Activated CD4-positive, alpha-beta T cell treated with anti-CD3 and anti-CD28 coated beads for 48 hours (primary cell): Measurements from ENCODE around the gene ADAM12.
A peak's percentile ranks its signal among the peaks of the same experiment; 100 is the strongest.
"Not testable (repeated sequence)": the region's sequence is repeated elsewhere in the genome, so short reads cannot be mapped to it uniquely, and the experiment has no call there.

Source experiments
- DNase-seq: peaks from one replicate; pipeline ENCODE4 v3.0.0-alpha.2; 2020

Gene ADAM12

DNA sequence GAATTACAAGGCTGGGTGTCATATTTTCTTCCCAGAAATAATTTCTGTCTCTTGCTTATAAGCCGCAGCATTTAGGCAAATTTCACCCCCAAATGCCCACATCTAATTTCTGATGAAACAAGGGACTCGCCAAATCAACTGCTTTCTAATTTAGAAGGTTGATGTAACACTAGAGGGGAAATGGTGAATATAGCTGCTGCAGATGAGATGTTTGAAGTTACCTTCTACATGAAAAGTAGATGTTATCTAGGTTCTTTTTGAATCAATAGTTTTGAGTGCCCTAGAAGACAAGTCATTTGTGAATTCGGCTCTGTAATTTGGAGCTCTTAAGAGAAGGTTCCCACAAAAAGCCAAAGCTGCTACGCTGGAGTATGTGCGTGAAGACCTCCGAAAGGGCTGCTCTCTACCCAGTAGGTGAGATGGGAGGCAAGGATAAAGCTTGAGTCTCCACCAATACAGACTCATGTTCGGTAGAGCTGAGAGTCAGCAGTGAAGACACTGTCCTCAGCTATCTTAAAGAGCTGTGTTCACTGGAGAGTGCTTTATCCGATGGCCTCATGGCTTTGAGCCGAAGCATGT lies 392.5 kb downstream of the ADAM12 start:
- no peak for DNase-seq

DNA sequence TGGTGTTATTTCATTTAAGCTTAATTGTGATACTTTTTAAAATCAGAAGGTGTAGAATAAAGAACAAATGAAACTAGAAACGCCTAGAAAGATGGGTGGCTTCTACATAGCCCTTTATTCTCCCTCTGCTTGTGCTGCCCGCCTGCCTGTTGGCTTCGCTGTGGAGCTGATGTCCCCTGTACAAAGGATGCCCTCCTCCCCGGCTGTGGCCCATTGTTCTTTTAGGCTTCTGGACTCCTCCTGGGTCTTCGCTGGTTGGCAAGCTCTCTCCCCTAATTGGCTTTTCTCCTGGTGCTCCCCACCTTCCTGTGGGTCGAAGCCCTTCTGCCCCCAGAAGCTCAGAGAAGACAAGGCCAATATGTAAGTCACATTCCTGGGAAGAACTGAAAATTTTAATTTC lies 393.7 kb downstream of the ADAM12 start:
- DNase-seq = no peak

DNA sequence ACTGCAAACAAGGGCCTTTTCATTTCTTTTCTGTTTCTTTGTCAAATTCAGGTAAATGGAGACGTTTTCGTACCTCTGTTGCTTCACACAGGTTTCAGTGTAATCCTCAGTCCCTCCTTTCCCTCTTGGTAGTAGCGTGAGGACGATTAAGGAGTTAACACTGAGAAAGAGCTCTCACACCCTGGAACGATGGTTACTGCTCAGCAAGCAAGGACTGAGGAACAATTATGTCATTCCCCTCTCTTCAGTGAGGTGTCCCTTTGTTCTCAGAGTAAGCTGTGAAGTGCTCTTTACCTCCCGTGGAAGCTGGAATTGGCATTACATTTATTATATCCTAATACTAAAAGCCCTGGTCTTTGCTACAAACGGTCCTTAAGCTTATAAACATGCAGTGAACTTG lies 396.0 kb downstream of the ADAM12 start:
- no peak for DNase-seq

DNA sequence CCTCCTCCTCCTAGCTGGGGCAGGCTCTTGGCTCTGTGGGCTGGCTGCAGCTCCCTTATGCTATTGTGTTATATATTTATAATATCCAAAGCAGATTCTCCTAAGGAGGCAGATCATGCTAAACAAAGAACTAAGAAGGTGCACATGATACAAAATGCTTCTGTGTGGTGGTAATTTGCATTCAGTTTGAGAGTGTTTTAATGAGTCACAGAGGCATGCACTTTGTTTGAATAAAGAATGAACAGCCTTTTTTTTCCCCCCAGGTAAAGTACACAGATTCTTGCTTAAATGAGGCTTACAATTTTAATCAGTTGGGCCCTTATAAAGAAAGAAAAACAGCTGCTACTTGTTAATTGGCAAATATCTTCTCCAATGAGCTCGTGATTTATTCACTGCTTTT lies 396.9 kb downstream of the ADAM12 start:
- DNase-seq = no peak

DNA sequence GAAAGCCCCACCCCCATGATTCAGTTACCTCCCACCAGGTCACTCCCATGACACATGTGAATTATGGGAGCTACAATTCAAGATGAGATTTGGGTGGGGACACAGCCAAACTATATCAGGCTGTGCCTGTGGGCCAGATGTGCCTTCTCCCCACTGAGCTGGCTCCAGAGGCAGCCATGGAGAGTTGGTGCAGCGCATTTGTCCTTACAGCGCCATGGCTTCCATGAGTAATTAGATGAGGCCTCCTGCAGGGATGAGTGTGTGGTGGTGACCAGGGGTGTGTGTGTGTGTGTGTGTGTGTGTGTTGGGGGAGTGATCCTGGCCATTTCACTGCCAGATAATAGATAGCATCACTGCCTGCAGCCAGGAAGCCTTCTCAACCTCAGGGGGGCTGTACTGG lies 397.3 kb downstream of the ADAM12 start:
- peak; percentile 13 for DNase-seq

DNA sequence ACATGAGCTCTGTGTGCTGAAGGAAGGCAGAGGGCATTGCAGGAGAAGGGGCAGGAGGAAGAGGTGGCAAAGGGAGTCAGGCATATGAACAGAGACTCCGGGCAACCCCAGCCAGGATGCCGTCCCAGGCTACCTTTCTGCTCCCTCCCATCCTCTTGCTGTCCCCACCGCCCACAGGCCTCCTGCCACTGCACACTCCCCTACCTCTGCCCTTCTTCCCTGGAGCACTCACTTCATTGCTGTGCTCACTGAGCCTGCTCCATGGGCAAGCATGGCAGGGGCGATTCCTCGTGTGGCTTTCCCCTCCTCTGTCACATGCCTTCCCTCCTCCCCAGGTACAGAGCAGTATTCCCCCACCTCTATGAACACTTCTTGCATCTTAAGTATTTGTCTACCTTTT lies 398.5 kb downstream of the ADAM12 start:
- DNase-seq = no peak

DNA sequence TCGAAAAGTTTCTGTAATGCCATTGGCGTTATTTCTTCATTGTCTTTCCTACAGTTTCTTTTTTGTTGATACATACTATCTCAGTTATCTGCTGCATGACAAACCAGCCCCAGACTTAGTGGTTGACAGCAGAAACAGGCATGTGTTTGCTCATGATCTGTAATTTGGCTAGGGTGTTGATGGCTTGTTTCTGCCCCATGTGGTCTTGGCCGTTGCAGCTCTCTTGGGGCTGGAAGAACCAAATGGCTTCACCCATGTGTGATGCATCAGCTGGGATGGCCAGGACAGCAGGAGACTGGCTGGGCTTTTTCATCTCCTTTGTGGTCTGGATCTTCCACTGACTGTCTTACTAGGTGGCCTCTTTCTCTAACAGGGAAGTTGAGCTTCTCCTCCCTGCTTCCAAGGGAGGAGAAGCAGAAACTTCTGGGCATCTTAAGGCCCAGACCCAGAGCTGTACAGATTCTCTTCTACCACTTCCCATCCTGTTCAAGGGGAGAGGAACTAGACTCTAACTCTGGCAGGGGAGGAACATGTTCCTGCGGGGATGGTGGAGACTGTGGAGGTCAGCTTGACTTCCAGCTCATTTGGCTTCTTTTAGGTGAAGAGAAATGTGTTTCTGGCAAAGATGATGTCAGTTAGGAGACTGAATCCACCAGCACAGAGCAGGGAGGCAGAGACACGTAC lies 402.6 kb downstream of the ADAM12 start:
- no peak for DNase-seq

DNA sequence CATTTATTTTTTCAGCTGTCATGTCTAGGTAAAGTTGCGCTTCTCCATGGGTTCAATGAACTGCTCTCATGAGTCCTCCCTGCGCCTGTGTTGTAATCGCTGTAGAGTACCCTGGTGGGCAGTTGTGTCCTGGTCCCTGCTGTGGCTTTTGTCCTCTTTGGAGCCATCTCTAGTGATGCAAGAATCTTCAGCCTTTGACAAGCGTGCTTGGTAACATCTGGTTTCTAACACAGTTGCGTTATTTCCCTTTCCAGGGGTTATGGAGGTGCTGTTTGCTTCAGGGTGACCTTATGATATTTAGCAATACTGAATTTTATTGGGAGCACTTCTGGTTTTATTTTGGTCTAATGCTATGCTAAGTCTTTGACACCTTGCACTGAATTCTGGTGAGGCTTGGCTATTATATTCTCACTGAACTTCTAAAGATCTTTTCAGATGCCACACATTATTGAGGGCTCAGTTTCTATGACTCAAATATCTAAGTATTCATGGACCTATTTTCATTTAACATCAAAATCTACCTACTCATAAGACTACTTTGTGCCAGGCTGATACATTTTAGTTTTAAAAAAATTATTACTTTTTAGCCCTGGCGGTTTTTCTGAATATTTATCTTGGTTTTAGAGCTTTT lies 403.3 kb downstream of the ADAM12 start:
- DNase-seq = no peak

DNA sequence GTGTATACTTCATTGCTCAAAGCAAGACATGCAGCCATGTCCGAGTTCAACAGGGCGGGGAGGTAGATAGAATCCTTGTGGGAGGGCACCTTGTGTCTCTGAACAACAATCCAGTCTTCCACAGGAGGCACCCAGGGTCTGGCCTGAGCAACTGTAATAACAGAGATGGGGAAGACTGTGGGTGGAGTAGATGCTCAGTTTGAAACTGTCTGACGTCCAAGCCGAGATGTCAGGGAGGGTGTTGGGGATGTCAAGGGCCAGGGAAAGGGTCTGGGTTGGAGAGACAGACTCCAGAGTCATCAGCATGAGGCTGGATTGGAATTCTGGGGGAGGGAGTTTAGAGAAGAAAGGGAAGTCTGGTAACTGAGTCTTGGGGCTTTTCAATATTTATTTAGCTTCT lies 403.9 kb downstream of the ADAM12 start:
- no peak for DNase-seq

DNA sequence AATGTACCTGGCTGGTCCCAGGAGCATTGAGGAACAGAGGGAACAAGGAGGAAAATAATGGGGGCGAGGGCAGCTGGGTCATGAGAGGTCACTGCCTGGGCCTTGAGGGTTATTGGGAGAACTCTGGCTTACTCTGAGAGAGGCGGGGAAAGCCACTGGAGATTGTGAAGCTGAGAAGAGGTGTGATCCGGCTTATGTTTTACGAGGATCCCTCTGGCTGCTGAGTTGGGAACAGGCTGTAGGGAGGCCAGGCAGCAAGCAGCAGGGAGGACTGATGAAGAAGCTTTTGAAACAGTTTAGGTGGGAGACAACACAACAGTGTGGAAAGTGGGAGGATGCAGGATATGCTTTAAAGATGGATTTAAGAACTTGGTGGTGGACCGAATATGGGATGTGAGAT lies 404.6 kb downstream of the ADAM12 start:
- no peak for DNase-seq

DNA sequence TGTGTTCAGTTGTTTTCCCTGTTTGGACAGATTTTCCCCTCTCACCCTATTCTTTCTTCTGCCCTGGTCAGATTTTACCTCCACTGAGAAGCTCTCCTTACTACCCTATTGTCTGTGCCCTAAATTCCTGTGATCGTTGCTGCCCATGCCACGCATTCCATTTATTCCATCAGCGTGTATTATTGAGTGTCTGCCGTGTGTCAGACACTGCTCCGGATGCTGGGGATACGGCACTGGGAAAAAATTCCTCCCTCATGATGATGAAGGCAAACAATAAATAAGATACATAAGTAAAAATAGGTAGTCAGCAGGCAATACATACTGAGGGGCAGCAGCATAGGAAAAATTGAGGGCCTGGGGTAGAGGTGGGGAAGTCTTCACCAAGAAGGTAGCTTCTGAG lies 405.1 kb downstream of the ADAM12 start:
- DNase-seq = no peak

DNA sequence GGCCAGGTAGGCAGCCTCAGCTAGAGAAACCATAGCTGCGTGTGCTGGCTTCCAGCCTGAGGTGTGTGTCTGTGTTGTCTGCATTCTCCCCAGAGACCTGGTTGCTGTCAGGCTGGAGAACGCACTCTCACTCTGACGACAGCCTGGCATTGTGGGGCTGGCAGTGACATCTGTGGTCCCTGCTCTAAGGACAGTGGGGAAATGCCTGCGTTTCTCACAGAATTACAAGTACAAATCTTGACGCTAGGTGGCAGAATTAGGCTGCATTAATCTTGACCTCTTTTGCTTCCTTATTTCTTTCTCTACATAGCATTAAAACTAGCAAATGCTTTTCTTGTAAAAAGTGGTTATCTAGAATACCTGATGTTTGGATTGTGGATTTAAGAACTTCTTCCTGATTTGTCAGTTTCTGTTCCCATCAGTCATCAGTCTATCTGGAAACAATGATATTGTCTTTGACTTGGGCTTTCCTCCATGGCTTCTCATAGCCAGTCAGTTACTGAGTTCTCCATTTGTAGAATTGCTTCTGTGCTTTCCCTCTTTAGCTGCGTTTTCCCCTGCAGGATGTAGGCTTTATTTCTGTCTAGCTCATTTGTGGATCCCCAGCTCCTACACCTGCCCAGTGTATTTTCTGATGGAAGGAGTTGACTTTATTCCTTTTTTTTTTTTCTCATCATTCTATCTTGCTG lies 405.9 kb downstream of the ADAM12 start:
- peak; percentile 38 for DNase-seq

DNA sequence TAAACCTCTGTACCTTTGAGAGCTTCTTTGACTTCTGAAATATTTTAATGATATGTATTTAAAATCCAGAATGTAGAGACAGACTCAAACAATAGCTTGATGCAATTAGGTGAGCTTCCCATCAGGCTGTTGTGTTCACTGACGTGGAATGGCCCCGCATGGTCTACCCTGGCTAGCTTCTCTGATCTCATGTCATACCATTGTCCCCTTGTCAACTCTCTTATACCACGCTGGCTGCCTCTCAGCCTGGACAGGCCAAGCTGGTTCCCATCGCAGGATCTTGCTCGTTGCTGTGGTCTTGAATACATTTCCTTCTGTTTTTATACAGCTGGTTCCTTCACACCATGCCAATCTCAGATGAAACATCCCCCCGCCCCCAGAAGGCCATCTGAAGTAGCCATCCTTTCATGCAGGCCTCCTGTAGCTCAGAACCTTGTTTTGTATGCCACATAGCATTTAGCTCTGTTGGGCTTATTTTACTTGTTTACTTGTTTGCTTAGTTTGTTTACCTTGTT lies 407.7 kb downstream of the ADAM12 start:
- DNase-seq = no peak

DNA sequence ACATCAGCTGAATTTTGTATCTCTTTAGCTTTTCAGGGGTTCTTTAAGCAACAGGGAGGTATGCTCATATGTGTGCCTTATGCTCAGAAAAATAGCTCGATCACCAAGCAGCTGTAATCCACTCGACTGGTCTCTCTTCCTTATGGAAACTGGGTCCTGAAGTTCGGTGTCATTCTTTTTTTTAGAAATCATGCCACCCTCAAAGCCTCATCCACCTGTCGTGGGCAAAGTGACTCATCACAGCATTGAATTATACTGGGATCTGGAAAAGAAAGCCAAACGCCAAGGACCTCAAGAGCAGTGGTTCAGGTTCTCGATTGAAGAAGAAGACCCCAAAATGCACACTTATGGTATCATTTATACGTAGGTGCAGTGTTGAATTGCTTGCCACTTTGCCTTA lies 408.3 kb downstream of the ADAM12 start:
- DNase-seq = no peak

DNA sequence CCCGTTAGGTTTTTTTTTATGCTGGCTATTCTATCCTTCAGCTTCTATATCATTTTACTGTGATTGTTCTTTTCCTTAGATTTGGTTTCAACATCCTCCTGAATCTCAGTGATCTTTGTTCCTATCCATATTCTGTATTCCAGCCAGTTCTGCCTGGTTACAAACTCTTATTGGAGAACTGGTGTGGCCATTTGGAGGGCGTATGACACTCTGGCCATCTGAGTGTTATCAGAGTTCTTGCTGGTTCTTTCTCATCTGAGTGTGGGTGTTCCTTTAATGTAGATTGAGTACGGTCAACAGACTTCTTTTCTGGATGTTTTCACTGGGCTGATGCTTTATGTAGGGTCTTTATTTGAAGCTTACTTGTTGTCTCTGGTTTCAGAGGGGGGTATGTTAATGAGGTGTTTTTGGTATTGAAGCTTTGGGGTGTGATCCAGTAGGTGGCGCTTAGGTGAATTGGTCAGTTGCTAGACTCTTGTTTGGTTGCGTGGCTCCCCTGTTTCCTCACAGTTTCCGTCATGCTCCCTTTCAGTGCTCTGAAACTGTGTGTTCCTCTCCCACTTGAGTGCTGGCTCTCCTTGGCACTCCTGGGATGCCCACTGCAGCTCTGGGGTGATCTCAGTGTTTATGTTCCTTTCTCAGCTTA lies 411.2 kb downstream of the ADAM12 start:
- DNase-seq = no peak

DNA sequence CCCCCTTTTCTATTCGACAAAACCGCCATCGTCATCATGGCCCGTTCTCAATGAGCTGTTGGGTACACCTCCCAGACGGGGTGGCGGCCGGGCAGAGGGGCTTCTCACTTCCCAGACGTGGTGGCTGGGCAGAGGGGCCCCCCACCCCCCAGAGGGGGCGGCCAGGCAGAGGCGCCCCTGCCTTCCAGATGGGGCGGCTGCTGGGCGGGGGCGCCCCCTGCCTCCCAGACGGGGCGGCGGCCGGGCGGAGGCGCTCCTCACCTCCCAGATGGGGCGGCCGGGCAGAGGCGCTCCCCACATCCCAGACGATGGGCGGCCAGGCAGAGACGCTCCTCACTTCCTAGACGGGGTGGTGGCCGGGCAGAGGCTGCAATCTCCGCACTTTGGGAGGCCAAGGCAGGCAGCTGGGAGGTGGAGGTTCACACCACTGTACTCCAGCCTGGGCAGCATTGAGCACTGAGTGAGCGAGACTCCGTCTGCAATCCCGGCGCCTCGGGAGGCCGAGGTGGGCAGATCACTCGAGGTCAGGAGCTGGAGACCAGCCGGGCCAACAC lies 418.1 kb downstream of the ADAM12 start:
- DNase-seq = not testable (repeated sequence)

DNA sequence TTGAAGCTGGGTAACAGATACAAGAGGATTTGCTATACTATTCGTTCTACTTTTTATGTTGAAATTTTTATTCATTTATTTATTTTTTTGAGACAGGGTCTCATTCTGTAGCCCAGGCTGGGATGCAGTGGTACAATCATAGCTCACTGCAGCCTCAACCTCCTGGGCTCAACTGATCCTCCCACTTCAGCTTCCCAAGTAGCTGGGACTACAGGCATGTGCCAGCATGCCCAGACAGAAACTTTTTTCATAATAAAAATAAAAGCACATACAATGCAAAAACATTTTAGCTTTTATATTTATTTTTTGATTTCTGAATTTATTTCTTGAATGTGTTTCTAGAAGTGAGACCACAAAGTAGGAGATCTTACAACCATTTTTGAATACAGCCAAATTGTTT lies 420.7 kb downstream of the ADAM12 start:
- DNase-seq = no peak

DNA sequence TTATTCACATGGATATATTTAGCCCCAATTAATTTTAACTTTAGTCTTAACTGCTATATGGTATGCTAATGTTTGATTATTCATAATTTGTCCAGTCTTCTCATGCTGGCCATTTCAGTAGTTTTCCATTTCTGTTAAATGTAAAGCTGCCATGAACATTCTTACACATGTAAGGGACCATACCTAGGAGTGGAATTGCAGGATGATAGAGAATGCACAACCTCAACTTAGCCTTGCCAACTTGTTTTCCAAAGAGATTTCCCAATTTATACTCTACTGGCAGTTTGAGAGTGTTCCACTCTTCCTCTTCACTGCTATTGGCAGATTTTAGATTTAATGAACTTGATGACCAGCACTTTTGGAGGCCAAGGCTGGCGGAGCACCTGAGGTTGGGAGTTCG lies 423.7 kb downstream of the ADAM12 start:
- no peak for DNase-seq
